GM19467 (cell line): ENCODE results near the gene PPARG.
"Not testable (repeated sequence)": the region's sequence is repeated elsewhere in the genome, so short reads cannot be mapped to it uniquely, and the experiment has no call there.

Source experiments
- ATAC-seq: cut with Tn5 transposase; IDR thresholded peaks from one replicate; pipeline ENCODE4 v1.9.1; 2021; ENCODE audit warnings: mild to moderate bottlenecking, moderate library complexity; ENCODE audit not compliant: unreplicated experiment

Gene PPARG

GRCh38 chr3:12476238-12476897 lies 187.5 kb downstream of the PPARG start:
- ATAC-seq = no peak

- no peak for ATAC-seq
Measured at GRCh38 chr3:12477256-12477655, 188.4 kb downstream of the PPARG start.

GRCh38 chr3:12478326-12478725 lies 189.5 kb downstream of the PPARG start:
- no peak for ATAC-seq

GRCh38 chr3:12479198-12479597 lies 190.3 kb downstream of the PPARG start:
- ATAC-seq = not testable (repeated sequence)

GRCh38 chr3:12479919-12480427 lies 191.1 kb downstream of the PPARG start:
- ATAC-seq = no peak

GRCh38 chr3:12483410-12483809 lies 194.5 kb downstream of the PPARG start:
- ATAC-seq = no peak

- ATAC-seq = no peak
Measured at GRCh38 chr3:12483872-12484197, 195.0 kb downstream of the PPARG start.
